GM18858 (cell line): ENCODE data around the gene PPM1B.
A peak's percentile ranks its signal among the peaks of the same experiment; 100 is the strongest.
"Not testable (repeated sequence)": the region's sequence is repeated elsewhere in the genome, so short reads cannot be mapped to it uniquely, and the experiment has no call there.

Experiments
- ATAC-seq: cut with Tn5 transposase; IDR thresholded peaks from one replicate; pipeline ENCODE4 v1.9.1; 2021; ENCODE audit not compliant: unreplicated experiment

PPM1B gene

GRCh38 chr2:44155666-44156446, 12.8 kb upstream of the PPM1B start:
- no peak for ATAC-seq

- no peak for ATAC-seq
Measured at GRCh38 chr2:44163777-44164176, 4.9 kb upstream of the PPM1B start.

- no peak for ATAC-seq
Measured at GRCh38 chr2:44164617-44165016, 4.1 kb upstream of the PPM1B start.

GRCh38 chr2:44166096-44166495, 2.6 kb upstream of the PPM1B start:
- ATAC-seq: no peak

GRCh38 chr2:44167311-44167907, 1.3 kb upstream of the PPM1B start:
- ATAC-seq: no peak

GRCh38 chr2:44167908-44168680, 581 bp upstream of the PPM1B start:
- peak; percentile 76 for ATAC-seq

GRCh38 chr2:44169155-44169898, 652 bp downstream of the PPM1B start:
- ATAC-seq: no peak

GRCh38 chr2:44170311-44170717, 1.6 kb downstream of the PPM1B start:
- ATAC-seq: no peak

- ATAC-seq: no peak
Measured at GRCh38 chr2:44171018-44171417, 2.3 kb downstream of the PPM1B start.

GRCh38 chr2:44171442-44171841, 2.8 kb downstream of the PPM1B start:
- ATAC-seq: not testable (repeated sequence)

- no peak for ATAC-seq
Measured at GRCh38 chr2:44172576-44172975, 3.9 kb downstream of the PPM1B start.

GRCh38 chr2:44178950-44179349, 10.3 kb downstream of the PPM1B start:
- no peak for ATAC-seq

GRCh38 chr2:44181648-44182047, 13.0 kb downstream of the PPM1B start:
- no peak for ATAC-seq

- no peak for ATAC-seq
Measured at GRCh38 chr2:44184106-44184505, 15.4 kb downstream of the PPM1B start.

- no peak for ATAC-seq
Measured at GRCh38 chr2:44186810-44187209, 18.1 kb downstream of the PPM1B start.

- ATAC-seq: no peak
Measured at GRCh38 chr2:44187251-44187650, 18.6 kb downstream of the PPM1B start.

GRCh38 chr2:44188696-44189095, 20.0 kb downstream of the PPM1B start:
- no peak for ATAC-seq

GRCh38 chr2:44189104-44189503, 20.4 kb downstream of the PPM1B start:
- no peak for ATAC-seq

GRCh38 chr2:44190526-44190925, 21.9 kb downstream of the PPM1B start:
- no peak for ATAC-seq

GRCh38 chr2:44191739-44192138, 23.1 kb downstream of the PPM1B start:
- ATAC-seq: peak; percentile 89

GRCh38 chr2:44192646-44193045, 24.0 kb downstream of the PPM1B start:
- ATAC-seq: no peak
